AG04449 (cell line): Measurements from ENCODE around the gene HMOX2.

ENCODE experiments used
- CTCF ChIA-PET: fragments of 350-600 bp; formaldehyde crosslinking; extraction: SDS; loops from one replicate; lab custom pipeline; 2021; ENCODE audit warnings: antibody characterized with exemption; lab: Yijun Ruan, JAX
- POLR2A ChIA-PET: fragments of 400-600, 350-600 bp; formaldehyde crosslinking; extraction: SDS; loops from one replicate; lab custom pipeline; 2020; ENCODE audit warnings: antibody characterized with exemption, inconsistent platforms; lab: Yijun Ruan, JAX
- DNase-seq: peaks from one replicate; pipeline ENCODE4 v3.0.0-alpha.2; 2010; ENCODE audit warnings: low read depth, low spot score
- H3K4me3 ChIP-seq: 2 replicates; pipeline ENCODE4 v1.5.1; 2011; ENCODE audit warnings: low read depth, mild to moderate bottlenecking, control low read depth, low read length
- TF ChIP-seq, protein P1 (sequence below): IDR thresholded peaks from one replicate; pipeline ENCODE4 v1.5.1; 2011; ENCODE audit warnings: mild to moderate bottlenecking, moderate library complexity, low read length, control low read depth, inconsistent platforms; ENCODE audit not compliant: insufficient read depth; ENCODE audit errors: missing control alignments

Gene HMOX2

DNA sequence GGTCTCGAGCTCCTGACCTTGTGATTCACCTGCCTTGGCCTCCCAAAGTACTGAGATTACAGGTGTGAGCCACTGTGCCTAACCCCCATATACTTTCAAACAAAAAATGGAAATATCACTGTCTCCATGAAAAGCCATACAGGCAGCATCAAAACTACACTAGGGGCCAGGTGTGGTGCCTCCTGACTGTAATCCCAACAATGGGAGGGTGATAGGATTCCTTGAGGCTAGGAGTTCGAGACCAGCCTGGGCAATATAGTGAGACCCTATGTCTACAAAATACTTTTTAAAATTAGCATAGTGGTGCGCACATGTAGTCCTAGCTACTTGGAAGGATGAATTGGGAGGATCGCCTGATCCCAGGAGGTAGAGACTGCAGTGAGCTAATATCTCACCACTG, 15.7 kb downstream of the HMOX2 start:
- DNase-seq, result no peak
- no peak overlapping the region for H3K4me3 ChIP-seq
- ChIA-PET POLR2A (no interaction called here), CTCF (interaction anchor here (0.8 to 7.0 kb wide), 3 partner anchors 14 to 94 kb away, joined by 3 to 57 read pairs (median 3); partner anchors contain the start of gene HMOX2)
- TF ChIP-seq, protein P1, sequence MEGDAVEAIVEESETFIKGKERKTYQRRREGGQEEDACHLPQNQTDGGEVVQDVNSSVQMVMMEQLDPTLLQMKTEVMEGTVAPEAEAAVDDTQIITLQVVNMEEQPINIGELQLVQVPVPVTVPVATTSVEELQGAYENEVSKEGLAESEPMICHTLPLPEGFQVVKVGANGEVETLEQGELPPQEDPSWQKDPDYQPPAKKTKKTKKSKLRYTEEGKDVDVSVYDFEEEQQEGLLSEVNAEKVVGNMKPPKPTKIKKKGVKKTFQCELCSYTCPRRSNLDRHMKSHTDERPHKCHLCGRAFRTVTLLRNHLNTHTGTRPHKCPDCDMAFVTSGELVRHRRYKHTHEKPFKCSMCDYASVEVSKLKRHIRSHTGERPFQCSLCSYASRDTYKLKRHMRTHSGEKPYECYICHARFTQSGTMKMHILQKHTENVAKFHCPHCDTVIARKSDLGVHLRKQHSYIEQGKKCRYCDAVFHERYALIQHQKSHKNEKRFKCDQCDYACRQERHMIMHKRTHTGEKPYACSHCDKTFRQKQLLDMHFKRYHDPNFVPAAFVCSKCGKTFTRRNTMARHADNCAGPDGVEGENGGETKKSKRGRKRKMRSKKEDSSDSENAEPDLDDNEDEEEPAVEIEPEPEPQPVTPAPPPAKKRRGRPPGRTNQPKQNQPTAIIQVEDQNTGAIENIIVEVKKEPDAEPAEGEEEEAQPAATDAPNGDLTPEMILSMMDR, result no peak

DNA sequence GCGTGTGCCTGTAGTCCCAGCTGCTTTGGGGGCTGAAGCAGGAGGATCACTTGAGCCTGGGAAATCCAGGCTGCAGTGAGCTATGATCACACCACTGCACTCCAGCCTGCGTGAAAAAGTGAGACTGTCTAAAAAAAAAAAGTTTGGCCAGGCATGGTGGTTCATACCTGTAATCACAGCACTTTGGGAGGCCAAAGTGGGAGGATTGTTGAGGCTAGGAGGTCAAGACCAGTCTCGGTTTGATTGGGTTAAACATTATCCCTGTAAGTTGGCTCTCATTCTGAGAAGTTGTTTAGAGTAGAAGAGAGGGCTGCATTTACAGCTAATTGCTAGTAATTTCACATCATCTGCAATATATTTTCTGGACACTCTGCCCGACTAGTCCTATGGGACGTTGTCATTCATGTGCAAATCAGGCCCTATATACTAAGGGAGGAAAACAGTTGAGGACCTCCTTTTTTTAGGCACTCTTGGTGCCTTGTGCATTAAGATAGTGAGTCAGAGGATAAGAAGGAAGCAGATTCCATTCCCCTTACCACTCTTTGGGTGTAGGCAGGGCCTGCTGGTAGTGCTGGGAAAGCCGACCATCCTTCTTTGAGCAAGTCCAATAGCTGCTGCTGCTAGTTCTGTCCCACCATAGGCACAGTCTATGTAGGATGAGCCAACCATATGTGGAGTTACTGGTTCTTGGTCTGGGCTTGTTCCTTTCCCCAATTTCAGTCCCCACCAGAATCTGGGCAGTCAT, 18.7 kb downstream of the HMOX2 start:
- ChIA-PET CTCF (interaction anchor here (1.0 to 7.0 kb wide), 5 partner anchors 11 to 22 kb away, joined by 3 to 57 read pairs (median 4); partner anchors contain the start of gene HMOX2), POLR2A (no interaction called here)
- no peak for DNase-seq
- no peak overlapping the region for H3K4me3 ChIP-seq
- TF ChIP-seq, protein P1, result no peak

DNA sequence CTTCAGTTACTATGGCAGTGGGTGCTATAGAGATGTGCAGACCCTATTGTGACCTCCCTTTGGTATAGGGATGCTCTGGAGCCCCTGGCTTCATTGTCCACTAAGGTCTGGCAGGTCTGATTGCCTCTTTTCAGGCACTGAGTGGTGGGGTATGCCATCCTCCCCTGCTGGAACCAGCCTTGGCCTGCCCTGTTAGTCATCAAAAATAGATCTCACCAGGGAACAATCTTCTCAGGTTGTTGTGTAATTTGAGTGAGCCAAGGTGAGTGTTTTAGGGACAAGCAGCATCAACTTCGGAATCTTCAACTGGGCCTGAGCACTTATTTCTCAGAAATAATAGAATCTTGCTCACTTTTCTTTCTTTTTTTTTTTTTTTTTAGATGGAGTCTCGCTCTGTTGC, 19.6 kb downstream of the HMOX2 start:
- TF ChIP-seq, protein P1, result no peak
- ChIA-PET POLR2A (no interaction called here), CTCF (interaction anchor here (1.3 to 7.0 kb wide), 3 partner anchors 10 to 13 kb away, joined by 3 to 57 read pairs (median 17); no protein-coding TSS in a partner anchor)
- no peak for DNase-seq
- no peak overlapping the region for H3K4me3 ChIP-seq

GRCh38 chr16:4496305-4496704, 20.1 kb downstream of the HMOX2 start:
- ChIA-PET POLR2A (no interaction called here), CTCF (interaction anchor here (1.0 to 2.2 kb wide), 4 partner anchors 11 to 128 kb away, joined by 3 to 17 read pairs (median 3); partner anchors contain the start of gene MGRN1)
- TF ChIP-seq, protein P1, result no peak
- DNase-seq, result no peak
- no peak overlapping the region for H3K4me3 ChIP-seq

- no peak for DNase-seq
- TF ChIP-seq, protein P1, result no peak
- CTCF ChIA-PET, result interaction anchor here (0.8 to 4.7 kb wide), 6 partner anchors 8 to 125 kb away, joined by 3 to 42 read pairs (median 8); no protein-coding TSS in a partner anchor
- H3K4me3 ChIP-seq, result no peak overlapping the region
- POLR2A ChIA-PET, result no interaction called here
Observed at GRCh38 chr16:4498546-4499195, 22.5 kb downstream of the HMOX2 start.

DNA sequence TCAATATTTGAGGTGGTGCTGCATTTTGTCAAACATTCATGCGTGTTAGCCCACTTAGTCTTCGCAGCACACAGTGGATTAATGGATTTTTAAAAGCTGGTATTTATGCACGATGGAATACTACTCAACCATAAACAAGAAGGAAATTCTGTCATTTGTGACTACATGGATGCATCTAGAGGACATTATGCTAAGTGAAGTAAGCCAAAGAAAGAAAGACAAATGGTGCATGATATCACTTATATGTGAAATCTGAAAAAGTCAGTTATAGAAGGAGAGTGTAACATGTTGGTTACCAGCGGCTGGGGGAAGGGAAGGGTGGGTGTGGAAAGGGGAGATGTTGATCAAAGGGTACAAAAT, 23.0 kb downstream of the HMOX2 start:
- DNase-seq, result no peak
- TF ChIP-seq, protein P1, result no peak
- H3K4me3 ChIP-seq, result no peak overlapping the region
- ChIA-PET CTCF (interaction anchor here (0.8 to 4.7 kb wide), 7 partner anchors 8 to 125 kb away, joined by 3 to 42 read pairs (median 9); no protein-coding TSS in a partner anchor), POLR2A (no interaction called here)
